OCI-LY1 (cell line): ENCODE data around the gene ENTREP3.

Source experiments
- H2AFZ ChIP-seq: fragments of 200-600 bp; sonication (generic), shearing (Covaris generic); 2 replicates; pipeline ENCODE4 v1.6.0; 2014; ENCODE audit warnings: antibody characterized with exemption, mild to moderate bottlenecking, low read length
- H3F3A ChIP-seq: fragments of 200-600 bp; sonication (generic), shearing (Covaris generic); 2 replicates; pipeline ENCODE4 v1.6.0; 2014; ENCODE audit warnings: mild to moderate bottlenecking, antibody characterized with exemption, low read length, moderate library complexity; ENCODE audit not compliant: insufficient read depth
- H3K27ac ChIP-seq: fragments of 200-600 bp; sonication (generic); 2 replicates; pipeline ENCODE4 v1.5.1; 2014; ENCODE audit warnings: low read length, mixed run types, mild to moderate bottlenecking, low read depth; ENCODE audit not compliant: poor library complexity, severe bottlenecking
- H3K27me3 ChIP-seq: fragments of 200-600 bp; sonication (generic); 2 replicates; pipeline ENCODE4 v1.6.0; 2014; ENCODE audit warnings: antibody characterized with exemption, mild to moderate bottlenecking, low read length, moderate library complexity; ENCODE audit not compliant: insufficient read depth
- H3K36me3 ChIP-seq: fragments of 200-600 bp; sonication (generic); 2 replicates; pipeline ENCODE4 v1.6.1; 2014; ENCODE audit warnings: mild to moderate bottlenecking, antibody characterized with exemption, low read length, moderate library complexity, mixed read lengths; ENCODE audit not compliant: insufficient read depth
- H3K4me1 ChIP-seq: fragments of 200-600 bp; sonication (generic); 2 replicates; pipeline ENCODE4 v1.5.1; 2014; ENCODE audit warnings: mild to moderate bottlenecking, low read length, moderate library complexity; ENCODE audit not compliant: insufficient read depth, severe bottlenecking
- H3K4me2 ChIP-seq: fragments of 200-600 bp; sonication (generic), shearing (Covaris generic); 2 replicates; pipeline ENCODE4 v1.6.1; 2014; ENCODE audit warnings: low read length
- H3K4me3 ChIP-seq: fragments of 200-600 bp; sonication (generic); 2 replicates; pipeline ENCODE4 v1.5.1; 2014; ENCODE audit warnings: low read length, low read depth, mild to moderate bottlenecking, mixed read lengths; ENCODE audit not compliant: poor library complexity, severe bottlenecking
- H3K79me2 ChIP-seq: fragments of 200-600 bp; shearing (Covaris generic); 2 replicates; pipeline ENCODE4 v1.6.1; 2016; ENCODE audit warnings: mixed run types, low read length, mixed read lengths; ENCODE audit not compliant: insufficient read depth
- H3K9ac ChIP-seq: fragments of 200-600 bp; sonication (generic), shearing (Covaris generic); 2 replicates; pipeline ENCODE4 v1.6.1; 2014; ENCODE audit warnings: mild to moderate bottlenecking, low read length, mixed read lengths
- H3K9me2 ChIP-seq: fragments of 200-600 bp; sonication (generic), shearing (Covaris generic); 2 replicates; pipeline ENCODE4 v1.6.1; 2014; ENCODE audit warnings: low read depth, mild to moderate bottlenecking, low read length, mixed read lengths
- H3K9me3 ChIP-seq: fragments of 200-600 bp; shearing (Covaris generic); 2 replicates; pipeline ENCODE4 v1.6.1; 2014; ENCODE audit warnings: low read length, mixed read lengths
- H4K20me1 ChIP-seq: fragments of 200-600 bp; sonication (generic), shearing (Covaris generic); 2 replicates; pipeline ENCODE4 v1.6.0; 2016; ENCODE audit warnings: mild to moderate bottlenecking, low read length; ENCODE audit not compliant: insufficient read depth
- CTCF ChIP-seq: fragments of 200-600 bp; sonication (generic), shearing (Covaris generic); IDR thresholded peaks from 2 replicates; pipeline ENCODE4 v1.5.1; 2017; ENCODE audit warnings: mild to moderate bottlenecking, antibody characterized with exemption, low read length, moderate library complexity, mixed read lengths
- EZH2 ChIP-seq: fragments of 200-600 bp; sonication (generic), shearing (Covaris generic); IDR thresholded peaks from 2 replicates; pipeline ENCODE4 v1.8.0; 2017; ENCODE audit warnings: borderline replicate concordance, mixed run types, mild to moderate bottlenecking, antibody characterized with exemption, low read length, moderate library complexity, mixed read lengths

The ENTREP3 gene

DNA sequence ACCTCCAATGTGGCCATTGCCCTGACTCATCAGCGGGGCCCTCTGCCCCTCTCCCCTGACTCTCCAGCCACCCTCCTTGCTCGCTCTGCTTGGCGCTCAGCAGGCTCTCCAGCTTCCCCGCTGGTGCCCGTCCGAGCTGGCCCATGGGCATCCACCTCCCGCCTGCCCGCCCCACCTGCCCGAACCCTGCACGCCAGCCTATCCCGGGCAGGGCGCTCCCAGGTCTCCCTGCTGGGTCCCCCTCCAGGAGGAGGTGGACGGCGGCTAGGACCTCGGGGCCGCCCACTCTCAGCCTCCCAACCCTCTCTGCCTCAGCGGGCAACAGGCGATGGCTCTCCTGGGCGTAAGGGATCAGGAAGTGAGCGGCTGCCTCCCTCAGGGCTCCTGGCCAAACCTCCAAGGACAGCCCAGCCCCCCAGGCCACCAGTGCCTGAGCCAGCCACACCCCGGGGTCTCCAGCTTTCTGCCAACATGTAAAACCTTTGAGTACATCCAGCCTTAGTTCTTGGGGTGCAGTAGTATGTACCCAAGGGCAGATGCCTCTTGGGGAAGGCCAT lies 32.8 kb upstream of the ENTREP3 start:
- H3F3A ChIP-seq = no peaks in the 10 kb centered on the region; the same call in 1 of the 2 replicates
- no peaks in the 10 kb centered on the region for H4K20me1 ChIP-seq
- no peaks in the 10 kb centered on the region for H3K4me1 ChIP-seq
- no peaks in the 10 kb centered on the region for H3K9me2 ChIP-seq
- H3K36me3 ChIP-seq = no peaks in the 10 kb centered on the region
- H3K9ac ChIP-seq = no peak overlapping the region
- no peak overlapping the region for H3K27ac ChIP-seq
- H3K4me2 ChIP-seq = no peak overlapping the region
- H3K79me2 ChIP-seq = no peaks in the 10 kb centered on the region
- H2AFZ ChIP-seq = no peak overlapping the region
- TF ChIP-seq CTCF (no peak), EZH2 (no peak)
- no peak overlapping the region for H3K4me3 ChIP-seq
- H3K9me3 ChIP-seq = no peaks in the 10 kb centered on the region
- no peaks in the 10 kb centered on the region for H3K27me3 ChIP-seq

- no peaks in the 10 kb centered on the region for H3K79me2 ChIP-seq
Measured at GRCh38 chr1:155286544-155286943, 31.3 kb upstream of the ENTREP3 start.

GRCh38 chr1:155285631-155286044 lies 30.4 kb upstream of the ENTREP3 start:
- Histone ChIP-seq H3K9me2 (no peaks in the 10 kb centered on the region), H3K79me2 (no peaks in the 10 kb centered on the region), H3K36me3 (peaks cover 3% of the 10 kb centered on the region; the same call in 1 of the 2 replicates), H3K9me3 (no peaks in the 10 kb centered on the region), H3K4me3 (no peak overlapping the region), H3K4me2 (no peak overlapping the region), H3K4me1 (no peaks in the 10 kb centered on the region), H3K9ac (no peak overlapping the region), H4K20me1 (no peaks in the 10 kb centered on the region), H3K27me3 (no peaks in the 10 kb centered on the region), H3K27ac (no peak overlapping the region), H3F3A (no peaks in the 10 kb centered on the region; the same call in 1 of the 2 replicates), H2AFZ (no peak overlapping the region)
- TF ChIP-seq EZH2 (no peak), CTCF (no peak)

More at GRCh38 chr1:155286544-155286943, 31.3 kb upstream of the ENTREP3 start:
- Histone ChIP-seq H3F3A (no peaks in the 10 kb centered on the region; the same call in 1 of the 2 replicates), H2AFZ (no peak overlapping the region), H3K4me2 (no peak overlapping the region), H3K4me1 (no peaks in the 10 kb centered on the region), H3K36me3 (peaks cover 3% of the 10 kb centered on the region; the same call in 1 of the 2 replicates), H3K9ac (no peak overlapping the region), H3K9me3 (no peaks in the 10 kb centered on the region), H3K27me3 (no peaks in the 10 kb centered on the region), H3K9me2 (no peaks in the 10 kb centered on the region), H3K27ac (no peak overlapping the region), H4K20me1 (no peaks in the 10 kb centered on the region), H3K4me3 (no peak overlapping the region)
- TF ChIP-seq EZH2 (no peak), CTCF (no peak)
